HG03196 (cell line): ENCODE data around the gene PBX3.

ENCODE experiments used
- ATAC-seq: cut with Tn5 transposase; IDR thresholded peaks from one replicate; pipeline ENCODE4 v1.9.1; 2021; ENCODE audit not compliant: unreplicated experiment

The PBX3 gene

GRCh38 chr9:125902831-125903512 lies 155.8 kb downstream of the PBX3 start:
- no peak for ATAC-seq

DNA sequence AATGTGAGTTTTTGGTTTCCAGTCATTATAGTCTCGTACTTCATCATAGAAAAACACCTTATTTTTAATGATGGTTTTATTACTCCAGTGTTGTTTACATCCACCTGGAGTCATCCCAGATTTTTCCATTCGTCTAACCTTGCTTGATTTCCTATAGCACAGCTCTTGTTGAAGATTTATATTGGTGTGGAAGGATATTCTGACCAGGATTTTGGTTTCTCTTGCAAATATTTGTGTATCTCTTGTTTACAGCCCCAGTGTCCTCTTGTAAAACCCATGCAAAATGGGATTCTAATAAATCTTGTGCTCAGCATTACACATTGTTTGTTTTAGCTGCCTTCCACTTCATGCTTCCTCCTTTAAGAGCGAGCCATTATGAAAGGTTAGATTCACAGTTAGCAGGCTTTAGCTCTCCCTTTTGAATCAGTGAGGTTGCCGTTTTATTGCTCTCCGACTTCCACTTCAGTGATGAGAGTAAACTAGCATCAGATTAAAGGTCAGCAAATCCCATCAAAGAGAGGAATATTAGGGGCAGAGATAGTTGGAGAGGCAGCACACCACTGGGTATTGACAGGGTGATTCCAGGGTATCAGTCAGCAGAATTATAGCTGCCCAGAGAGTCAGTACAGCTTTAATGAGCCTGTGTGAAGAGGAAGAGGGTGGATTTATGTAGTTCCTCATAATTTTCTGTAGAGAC lies 157.1 kb downstream of the PBX3 start:
- ATAC-seq = no peak

DNA sequence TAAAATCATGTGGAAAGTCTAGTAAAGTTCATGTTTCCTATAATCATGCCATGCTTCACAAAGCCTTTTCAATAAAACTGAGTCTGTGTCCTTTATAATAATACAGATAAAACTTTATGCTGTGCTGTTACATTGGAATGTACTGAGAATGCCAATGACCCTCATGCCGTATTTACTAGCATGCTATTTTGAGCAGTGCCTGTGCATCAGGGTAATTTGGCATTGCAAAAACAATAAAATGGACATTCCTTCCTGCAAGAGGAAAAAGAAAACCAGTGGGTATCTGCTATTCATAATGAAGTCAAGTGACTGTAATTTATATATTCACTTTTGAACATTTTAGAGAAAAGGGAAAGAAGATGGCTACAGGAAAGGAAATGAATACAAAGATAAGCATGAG lies 159.0 kb downstream of the PBX3 start:
- no peak for ATAC-seq

DNA sequence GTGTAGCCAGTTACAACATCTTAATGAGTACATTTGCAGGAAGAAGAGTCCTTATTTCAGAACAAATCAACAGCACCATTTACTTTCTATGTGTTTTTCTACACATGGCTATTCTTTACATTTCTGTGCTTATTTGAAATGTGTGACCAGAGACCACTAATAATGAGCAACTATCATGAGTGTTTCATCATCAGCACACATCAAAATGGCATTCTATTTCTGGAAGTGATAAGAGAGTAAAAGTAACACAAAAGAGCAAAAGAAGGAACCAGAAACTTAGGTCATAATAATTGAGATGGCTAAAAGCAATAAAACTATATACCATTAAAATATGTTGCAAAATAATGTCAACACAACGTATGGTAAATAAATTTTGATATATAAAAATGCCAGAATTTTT lies 159.7 kb downstream of the PBX3 start:
- no peak for ATAC-seq

GRCh38 chr9:125908136-125908535 lies 161.0 kb downstream of the PBX3 start:
- no peak for ATAC-seq

- no peak for ATAC-seq
These were observed 161.8 kb downstream of the PBX3 start for GRCh38 chr9:125908966-125909365.

DNA sequence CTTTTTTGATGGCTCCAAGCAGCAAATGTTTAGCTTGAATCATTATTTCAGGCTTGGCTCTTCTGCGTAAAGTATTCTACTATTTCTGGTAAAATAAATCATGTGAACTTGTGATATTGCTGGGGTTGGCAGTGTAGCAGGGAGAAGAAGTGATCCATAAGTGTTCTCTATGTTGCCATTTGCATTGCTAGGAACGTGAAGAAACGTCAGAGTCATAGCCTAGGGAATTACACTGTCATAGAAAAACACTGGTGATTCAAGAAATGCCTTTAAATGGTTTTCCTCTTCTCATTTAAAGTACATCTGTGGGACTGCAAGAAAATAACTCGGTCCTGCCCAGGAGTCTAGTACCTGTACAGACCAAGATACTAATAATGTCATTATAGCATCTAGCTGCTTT lies 162.3 kb downstream of the PBX3 start:
- ATAC-seq = no peak

GRCh38 chr9:125910286-125910685 lies 163.1 kb downstream of the PBX3 start:
- no peak for ATAC-seq

DNA sequence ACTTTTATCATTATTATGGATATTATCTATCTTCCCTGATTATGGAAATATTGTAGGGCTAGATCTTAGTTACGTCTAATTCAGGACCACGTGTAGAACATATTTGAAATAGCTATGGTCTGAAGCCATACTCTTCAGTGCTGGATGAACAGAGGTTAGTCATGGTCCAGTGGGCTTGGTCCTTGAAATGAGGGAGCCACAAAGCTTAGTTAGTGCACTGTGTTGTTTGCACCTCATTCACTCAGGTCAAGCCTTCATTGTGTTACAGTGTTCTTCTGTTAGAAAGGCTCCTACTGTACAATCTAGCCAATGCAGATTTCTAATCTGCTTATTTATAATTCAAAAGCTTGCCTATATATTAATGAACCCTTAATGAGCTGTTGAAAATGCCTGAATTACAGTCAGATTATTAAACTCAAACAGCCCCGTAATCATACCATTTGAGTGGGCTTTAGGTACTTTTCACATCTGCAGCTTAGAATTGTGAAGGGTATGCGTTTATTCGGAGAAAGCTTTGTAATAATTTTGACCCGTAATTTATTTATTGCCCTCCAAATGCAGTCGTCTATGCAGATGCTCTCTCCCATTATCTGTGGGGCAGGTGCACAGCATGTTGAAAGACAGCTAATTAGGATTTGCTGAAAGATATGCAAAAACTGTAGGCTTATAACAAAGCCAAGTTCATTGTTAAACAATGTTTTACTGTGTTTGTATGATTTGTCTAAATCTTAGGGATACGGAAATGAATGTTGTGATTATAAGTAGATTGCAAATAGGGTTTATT lies 164.9 kb downstream of the PBX3 start:
- ATAC-seq = no peak

- ATAC-seq = no peak
These were observed 165.5 kb downstream of the PBX3 start for GRCh38 chr9:125912667-125913066.

- no peak for ATAC-seq
These were observed 166.4 kb downstream of the PBX3 start for GRCh38 chr9:125913551-125913950.

- no peak for ATAC-seq
These were observed 167.2 kb downstream of the PBX3 start for GRCh38 chr9:125914411-125914810.

GRCh38 chr9:125915606-125916005 lies 168.4 kb downstream of the PBX3 start:
- ATAC-seq = no peak

DNA sequence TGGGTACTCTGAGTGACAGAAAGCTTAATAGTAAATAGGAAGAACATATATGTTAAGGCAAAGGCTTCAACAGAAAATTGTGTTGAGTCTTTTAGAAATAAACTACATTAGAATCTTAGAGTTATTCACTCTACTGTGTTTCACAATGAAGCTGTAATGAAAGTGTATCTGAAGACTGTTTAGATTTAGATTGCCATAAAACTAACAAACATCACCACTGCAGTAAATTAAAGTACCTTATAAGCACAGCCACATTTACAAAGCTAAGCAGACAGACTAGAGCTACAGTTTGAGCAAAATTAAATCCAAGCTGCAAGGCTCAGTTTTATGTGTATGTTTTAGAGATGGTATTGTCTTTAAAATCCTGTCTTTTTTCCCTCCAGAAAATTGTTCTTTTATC lies 172.4 kb downstream of the PBX3 start:
- ATAC-seq = no peak

GRCh38 chr9:125920402-125920801 lies 173.2 kb downstream of the PBX3 start:
- no peak for ATAC-seq

DNA sequence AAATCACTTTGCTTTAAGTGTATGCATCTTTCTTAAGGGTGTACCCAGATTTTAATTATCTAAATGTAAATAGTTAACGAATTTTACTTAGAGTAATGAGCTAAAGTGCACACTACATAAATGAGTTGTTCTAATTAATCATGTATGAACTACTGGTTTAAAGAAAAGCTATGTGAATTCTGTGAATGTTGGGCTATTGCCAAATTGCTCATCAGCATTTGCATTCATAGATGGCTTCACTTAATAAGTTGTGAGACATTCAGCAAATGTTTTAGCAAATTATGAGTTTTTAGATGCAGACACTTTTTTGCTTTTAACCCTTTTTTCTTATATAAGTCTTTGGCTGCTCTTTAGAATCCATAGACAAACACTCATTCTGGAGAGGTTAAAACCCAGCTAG lies 175.7 kb downstream of the PBX3 start:
- ATAC-seq = no peak

DNA sequence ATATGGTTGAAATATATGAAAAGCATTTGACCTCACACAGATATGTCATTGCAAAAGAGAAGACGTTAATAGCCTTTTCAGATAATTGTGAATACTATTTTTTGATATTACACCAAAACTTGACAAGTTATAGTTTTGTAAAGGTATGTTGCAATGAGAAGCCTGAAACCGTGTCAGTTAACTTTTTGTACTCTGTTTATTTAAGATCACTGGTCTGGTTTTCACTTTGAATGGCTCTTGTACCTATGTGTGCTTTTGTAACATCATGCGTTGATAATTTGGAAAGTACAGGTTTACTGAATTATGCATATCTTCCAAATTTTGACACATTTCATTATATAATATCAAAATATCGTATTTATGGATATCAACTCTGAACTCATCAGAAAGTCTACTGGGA lies 177.2 kb downstream of the PBX3 start:
- no peak for ATAC-seq

GRCh38 chr9:125926936-125927335 lies 179.8 kb downstream of the PBX3 start:
- no peak for ATAC-seq

GRCh38 chr9:125929846-125930245 lies 182.7 kb downstream of the PBX3 start:
- no peak for ATAC-seq

GRCh38 chr9:125931211-125931610 lies 184.0 kb downstream of the PBX3 start:
- no peak for ATAC-seq

GRCh38 chr9:125932012-125932411 lies 184.8 kb downstream of the PBX3 start:
- no peak for ATAC-seq
